ENCODE results near the gene JPH3.
"Not testable (repeated sequence)": the region's sequence is repeated elsewhere in the genome, so short reads cannot be mapped to it uniquely, and the experiment has no call there.

JPH3 gene

GRCh38 chr16:87575027-87575804, 27.1 kb upstream of the JPH3 start:
- no peak overlapping the region for H3K4me3 ChIP-seq (ENCODE audit: low read depth, low read length)
- no peak for TF ChIP-seq CTCF (IDR thresholded peaks at IDR 0.05; ENCODE audit: borderline replicate concordance, insufficient read depth, low read depth, low read length)

- H3K4me3 ChIP-seq (ENCODE audit: low read depth, low read length), result no peak overlapping the region
- no peak for TF ChIP-seq CTCF (IDR thresholded peaks at IDR 0.05; ENCODE audit: borderline replicate concordance, insufficient read depth, low read depth, low read length)
Observed at GRCh38 chr16:87576171-87576570, 26.1 kb upstream of the JPH3 start.

DNA sequence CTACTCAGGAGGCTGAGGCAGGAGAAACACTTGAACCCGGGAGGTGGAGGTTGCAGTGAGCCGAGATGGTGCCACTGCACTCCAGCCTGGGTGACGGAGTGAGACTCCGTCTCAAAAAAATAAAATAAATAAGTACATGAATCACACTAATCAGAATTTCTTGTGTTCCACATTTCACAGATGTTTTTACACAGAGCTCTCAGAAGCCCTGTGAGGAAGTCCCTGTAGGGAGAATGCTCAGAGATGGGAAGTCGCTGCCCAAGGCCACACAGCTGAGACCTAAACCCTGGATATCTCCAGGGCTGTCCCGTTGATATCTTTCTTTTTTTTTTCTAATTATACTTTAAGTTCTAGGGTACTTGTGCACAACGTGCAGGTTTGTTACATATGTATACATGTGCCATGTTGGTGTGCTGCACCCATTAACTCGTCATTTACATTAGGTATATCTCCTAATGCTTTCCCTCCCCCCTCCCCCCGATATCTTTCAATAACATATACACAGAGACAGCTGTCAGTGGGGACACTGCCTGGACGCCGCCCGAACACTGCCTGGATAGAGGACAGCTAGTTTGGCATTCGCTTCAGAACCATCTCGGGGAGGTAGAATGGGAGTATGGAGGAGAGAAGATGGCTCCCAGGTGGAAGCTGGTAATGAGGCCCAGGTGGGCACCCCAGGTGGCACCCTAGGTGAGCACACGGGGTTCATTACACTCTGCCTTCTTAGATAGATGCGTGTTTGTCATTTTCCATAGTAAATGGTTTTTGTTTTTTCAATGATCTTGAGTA, 24.0 kb upstream of the JPH3 start:
- H3K4me3 ChIP-seq (ENCODE audit: low read depth, low read length), result not testable (repeated sequence)

DNA sequence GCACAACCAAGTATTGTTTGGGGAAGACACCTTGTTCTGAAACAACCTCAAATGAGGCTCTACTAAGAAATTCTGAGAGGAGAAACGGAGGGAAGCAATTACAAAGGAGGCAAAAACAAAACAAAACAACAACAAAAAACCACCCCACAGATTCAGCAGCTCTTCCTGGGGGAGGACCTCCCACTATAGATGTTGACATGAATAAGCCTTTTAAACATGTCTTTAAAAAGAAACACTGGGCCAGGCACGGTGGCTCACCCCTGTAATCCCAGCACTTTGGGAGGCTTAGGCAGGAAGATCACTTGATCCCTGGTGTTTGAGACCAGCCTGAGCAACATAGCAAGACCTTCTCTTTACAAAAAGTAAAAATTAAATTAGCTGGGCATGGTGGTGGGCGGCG, 22.6 kb upstream of the JPH3 start:
- no peak for TF ChIP-seq CTCF (IDR thresholded peaks at IDR 0.05; ENCODE audit: borderline replicate concordance, insufficient read depth, low read depth, low read length)

GRCh38 chr16:87580855-87581261, 21.4 kb upstream of the JPH3 start:
- no peak overlapping the region for H3K4me3 ChIP-seq (ENCODE audit: low read depth, low read length)
- TF ChIP-seq CTCF (IDR thresholded peaks at IDR 0.05; ENCODE audit: borderline replicate concordance, insufficient read depth, low read depth, low read length), result no peak

More for the DNA sequence above, 22.6 kb upstream of the JPH3 start:
- no peak overlapping the region for H3K4me3 ChIP-seq (ENCODE audit: low read depth, low read length)

DNA sequence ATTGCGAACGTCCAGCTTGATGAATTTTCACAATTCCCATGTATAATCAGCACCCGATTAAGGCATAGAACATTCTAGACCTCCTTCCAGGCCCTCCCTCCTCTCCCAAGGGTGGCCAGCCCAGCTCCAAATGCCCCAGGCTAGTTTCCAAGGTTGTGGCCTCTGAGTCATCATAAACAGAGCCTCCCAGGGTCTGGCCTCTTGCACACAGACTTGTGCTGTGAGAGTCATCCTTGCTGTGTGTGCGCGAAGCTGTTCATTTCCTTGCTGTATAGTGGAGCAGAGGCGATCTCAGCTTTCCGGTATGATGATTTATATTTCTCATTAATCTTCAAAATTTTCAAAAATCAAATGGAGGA, 20.5 kb upstream of the JPH3 start:
- TF ChIP-seq CTCF (IDR thresholded peaks at IDR 0.05; ENCODE audit: borderline replicate concordance, insufficient read depth, low read depth, low read length), result no peak
- H3K4me3 ChIP-seq (ENCODE audit: low read depth, low read length), result no peak overlapping the region

DNA sequence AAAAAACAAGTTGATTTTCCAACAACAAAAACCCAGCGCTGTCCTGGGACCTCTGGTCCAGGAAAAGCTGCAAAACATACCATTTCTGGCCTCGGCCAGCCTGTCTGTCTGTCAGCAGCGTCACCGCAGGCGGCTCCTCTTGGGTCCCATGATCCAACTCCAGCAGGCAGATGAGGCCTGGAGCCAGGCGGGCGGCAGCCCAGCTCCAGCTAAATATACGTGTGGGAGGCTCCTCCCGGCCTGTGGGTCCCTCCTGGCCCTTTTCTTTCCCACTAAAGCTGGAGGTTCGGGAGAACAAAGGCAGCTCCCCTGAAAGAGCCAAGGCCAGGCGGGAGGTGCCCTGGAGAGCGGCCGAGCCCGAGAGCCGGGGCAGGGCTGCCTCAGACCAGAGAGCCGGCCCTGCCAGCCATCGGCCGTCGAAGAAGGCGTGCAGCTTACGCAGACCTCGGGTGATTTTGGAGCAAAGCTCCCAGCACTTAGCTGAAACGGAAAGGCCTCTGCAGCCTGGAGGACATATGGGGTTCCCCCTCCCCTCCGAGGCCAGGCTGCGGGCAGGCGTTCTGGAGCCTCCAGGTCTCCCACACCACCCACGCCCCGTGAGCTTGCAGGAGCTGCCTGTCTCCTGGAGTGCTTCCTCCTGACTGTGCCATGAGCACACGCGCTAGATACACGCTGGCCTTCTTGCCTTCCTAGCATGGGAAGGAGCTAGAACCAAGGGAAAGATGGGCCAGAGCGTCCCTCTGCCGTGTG, 19.9 kb upstream of the JPH3 start:
- no peak for TF ChIP-seq CTCF (IDR thresholded peaks at IDR 0.05; ENCODE audit: borderline replicate concordance, insufficient read depth, low read depth, low read length)
- H3K4me3 ChIP-seq (ENCODE audit: low read depth, low read length), result no peak overlapping the region

All from GM12875 (cell line).